Fibroblast of the conjunctiva (primary cell): ENCODE measurements around the gene HP1BP3.

Experiments used
- DNase-seq: peaks from one replicate; pipeline ENCODE4 v3.0.0-alpha.2; 2010; ENCODE audit warnings: low read depth

HP1BP3 gene

DNA sequence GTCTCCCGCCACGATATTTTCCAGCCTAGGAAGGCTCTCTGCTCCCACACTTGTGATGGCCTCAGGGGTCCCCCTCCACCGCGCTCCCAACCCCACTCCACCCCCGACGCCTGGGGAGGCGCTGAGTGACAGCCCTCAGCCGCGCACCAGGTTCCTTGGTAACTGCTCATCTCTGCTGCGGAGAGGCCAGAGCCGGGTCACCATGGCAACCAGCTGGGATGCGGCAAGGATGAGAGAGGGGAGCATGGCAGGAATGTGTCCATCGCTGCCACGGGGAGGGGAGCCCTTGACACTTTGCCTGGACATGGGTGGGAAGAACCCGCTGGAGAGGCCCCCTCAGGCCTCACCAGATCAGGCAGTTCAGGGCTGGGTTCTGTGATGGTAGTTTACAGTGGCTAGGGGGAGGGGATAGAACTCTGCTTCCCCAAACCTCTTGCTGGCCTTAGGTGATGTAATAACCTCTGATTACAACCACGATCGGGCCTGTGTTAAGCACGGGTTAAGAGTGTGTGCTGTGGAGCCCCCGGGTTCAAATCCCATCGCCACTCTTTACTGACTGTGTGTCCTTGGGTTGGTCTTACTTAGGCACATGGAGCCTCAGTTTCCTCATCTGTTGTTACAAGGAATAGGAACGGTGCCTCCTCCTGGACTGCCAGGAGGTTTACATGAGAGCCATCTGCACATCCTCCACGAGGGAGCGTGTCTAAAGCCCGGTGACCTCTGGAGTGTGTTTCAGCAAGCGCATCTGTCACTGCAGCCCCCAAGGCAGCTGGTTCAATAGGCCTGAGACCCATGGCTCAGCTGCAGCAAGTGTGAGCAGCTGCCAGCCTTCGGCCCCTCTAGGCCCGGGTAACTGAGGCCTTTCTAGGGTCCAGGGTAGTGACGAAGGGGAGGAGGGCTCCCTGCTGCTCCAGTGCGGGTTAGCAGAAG lies 75.6 kb downstream of the HP1BP3 start:
- DNase-seq, result no peak

DNA sequence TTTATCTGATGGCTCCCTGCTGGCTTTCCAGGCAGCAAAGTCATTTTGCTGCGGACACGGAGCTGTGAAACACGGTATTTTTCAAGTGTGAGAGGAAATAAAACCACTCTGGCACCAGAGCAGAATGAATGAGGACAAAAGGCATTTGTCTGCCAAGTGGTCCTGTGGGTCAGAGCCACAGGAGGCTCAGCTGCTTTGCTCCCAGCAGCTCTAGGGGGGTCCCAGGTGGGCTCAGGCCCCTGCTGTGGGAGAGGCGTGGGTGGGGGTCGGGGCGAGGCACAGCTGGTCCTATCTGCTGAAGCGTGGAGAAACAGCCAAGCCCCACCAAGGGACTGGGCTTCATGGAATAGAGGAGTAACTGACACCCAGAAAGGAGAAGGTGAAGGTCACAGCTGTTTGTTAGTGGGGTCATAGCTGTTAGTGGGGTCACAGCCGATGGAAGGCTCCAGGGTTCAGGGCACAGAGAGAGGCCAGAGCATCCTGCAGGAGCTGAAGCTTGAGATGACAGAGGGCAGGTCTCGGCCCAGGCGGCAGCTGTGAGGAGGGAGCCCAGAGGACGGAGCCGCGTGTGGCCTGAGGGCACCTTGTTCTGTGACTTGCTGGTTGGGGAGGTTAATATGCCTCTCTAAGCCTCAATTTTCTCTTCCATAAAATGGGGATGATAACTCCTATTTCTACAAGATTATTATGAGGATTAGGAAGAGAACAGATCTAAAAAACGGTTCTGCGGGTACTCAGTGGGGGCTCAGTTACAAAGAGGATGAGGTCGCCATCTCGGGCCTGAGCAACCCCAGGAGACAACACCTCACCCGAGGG lies 76.4 kb downstream of the HP1BP3 start:
- no peak for DNase-seq

DNA sequence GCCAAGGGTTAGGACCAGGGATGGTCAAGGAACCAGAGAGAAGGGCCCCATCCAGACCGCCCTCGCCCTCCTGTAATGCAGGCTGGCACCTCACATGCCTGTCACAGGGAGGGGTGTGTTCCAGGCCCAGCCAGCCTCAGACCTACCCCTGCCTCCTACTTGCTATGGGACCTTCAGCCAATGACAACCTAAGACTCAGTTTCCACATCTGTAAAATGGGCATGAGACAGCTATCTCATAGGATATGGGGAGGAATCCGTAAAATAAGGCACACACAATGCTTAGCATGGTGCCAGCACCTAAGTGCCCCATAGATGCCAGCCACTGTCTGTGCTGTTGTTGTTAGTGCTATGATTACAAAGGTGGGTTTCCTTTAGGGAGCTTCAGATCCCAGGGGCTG lies 77.2 kb downstream of the HP1BP3 start:
- no peak for DNase-seq

DNA sequence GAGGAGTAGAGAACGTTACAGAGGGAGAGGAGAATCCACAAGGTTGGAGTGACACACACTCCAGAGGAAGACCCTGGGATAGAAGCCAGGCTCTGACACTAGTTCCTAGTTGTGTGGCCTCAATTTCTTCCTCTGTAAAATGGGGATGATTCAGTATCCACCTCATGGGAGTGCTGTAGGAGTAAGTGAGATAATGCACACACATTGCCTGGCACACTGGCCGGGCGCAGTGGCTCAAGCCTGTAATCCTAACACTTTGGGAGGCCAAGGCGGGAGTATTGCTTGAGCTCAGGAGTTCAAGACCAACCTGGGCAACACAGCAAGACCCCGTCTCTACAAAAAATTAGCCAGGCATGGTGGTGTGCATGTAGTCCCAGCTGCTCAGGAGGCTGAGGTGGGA lies 78.2 kb downstream of the HP1BP3 start:
- no peak for DNase-seq

DNA sequence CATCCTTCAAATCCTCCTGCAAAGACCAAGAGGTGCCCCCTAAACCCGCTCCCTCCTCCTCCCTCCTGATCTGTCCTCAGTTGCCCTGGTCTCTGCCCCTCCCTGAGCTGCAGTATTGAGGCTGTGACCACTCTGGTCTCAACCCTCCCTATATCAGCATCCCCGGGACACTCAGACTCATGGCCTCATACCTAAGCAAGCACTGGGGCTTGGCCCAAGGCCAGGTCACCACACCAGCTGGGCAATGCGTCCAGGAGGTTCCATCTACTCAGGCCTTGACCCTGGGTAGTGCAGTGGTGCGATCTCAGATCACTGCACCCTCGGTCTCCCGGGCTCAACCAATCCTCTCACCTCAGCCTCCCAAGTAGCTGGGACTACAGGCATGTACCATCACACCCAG lies 79.0 kb downstream of the HP1BP3 start:
- DNase-seq, result no peak

DNA sequence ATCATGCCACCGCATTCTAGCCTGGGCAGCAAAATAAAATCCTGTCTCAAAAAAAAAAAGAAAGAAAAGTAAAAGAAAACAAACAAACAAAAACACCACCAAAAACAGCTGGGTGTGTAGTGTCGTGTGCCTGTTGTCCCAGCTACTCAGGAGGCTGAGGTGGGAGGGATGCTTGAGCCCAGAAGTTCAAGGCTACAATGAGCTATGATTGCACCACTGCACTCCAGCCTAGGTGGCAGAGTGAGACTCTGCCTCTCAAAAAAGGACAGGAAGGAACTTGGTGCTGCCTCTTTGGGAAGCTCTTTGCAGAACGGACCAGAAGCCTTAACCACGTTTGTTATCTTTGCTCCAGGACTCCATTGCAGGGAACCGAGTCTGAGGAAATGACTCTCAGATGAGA lies 80.3 kb downstream of the HP1BP3 start:
- no peak for DNase-seq

DNA sequence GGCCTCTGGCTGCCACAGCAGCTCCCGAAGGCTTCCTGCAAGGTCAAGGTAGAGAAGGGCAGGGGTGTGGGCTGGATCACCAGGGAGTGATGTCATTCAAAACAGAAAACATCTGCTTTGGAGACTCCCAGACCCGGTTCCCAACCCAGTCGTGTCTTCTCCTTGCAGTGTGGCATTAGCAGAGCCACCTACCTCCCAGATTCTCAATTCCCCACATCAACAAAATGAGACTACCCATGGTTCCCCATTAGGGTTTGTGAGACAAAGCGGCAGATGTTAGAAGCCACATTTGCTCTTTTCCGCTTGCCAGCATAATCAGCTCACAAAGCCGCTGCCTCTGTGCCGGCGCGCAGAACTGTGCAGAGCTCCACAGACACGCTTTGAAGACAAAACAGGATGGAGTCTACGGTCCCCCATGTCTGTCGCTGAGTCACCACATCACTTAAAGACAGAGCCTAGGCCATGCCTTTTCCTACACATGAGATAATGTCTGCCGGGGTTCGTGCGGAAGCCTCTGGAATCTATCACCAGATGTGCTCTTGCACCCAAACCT lies 81.8 kb downstream of the HP1BP3 start:
- no peak for DNase-seq

DNA sequence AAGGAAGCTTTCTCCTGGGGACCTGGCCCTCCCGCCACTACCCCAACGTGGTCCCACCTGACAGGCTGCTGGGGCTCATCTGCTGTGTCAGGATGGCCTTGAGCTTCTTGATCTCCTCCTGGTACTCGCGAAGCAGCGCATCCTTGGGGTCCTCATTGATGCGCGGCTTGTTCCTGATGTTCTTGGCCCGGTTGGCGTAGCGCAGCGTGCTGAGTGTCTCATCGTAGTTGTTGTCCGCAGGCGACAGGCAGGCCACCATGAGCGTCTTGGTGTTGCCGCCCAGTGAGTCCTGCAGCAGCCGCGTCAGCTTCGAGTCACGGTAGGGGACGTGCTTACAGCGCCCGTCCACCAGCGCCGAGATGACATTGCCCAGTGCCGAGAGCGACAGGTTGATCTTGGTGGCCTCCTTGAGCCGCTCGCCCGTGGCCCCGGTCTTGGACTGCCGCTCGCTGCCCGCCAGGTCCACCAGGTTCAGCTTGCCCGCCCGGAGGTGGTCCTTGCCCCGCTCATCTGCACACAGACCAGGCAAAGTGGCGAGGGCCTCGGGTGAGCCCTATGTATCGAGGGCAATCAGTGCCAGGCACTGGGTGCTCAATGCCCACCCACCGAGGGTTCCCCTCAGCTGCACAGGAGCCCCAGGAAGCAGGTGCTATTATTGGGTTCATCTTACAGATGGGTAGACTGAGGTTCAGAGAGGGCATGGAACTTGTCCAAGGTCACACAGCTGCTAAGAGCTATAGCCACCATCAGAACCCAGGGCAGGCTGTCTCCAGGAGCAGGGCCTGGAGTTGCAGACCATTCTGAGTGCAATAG lies 82.5 kb downstream of the HP1BP3 start:
- DNase-seq, result no peak

DNA sequence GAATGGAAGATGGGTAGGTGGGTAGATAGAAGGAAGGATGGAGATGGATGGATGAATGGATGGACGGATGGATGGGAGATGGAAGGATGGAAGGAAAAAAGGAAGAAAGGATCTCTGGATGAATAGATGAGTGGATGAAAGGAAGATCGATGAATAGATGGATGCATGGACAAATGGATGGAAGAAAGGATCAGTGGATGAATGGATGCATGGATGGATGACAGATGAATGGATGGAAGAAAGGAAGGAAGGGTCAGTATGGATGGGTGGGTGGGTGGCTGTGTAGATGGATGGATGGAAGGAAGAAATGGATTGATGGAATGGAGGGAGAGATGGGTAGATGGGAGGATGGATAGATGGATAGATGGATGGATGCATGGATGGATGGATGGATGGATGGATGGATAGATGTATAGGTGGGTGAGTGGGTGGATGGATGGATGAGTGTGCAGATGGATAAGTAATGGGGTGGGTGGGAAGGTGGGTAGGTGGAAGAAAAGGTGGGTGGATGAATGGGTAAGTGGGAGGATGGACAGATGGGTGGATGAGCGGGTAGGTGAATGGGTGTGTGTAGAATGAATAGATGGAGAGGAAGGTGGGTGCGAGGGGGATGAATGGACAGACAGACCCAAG lies 83.9 kb downstream of the HP1BP3 start:
- no peak for DNase-seq

DNA sequence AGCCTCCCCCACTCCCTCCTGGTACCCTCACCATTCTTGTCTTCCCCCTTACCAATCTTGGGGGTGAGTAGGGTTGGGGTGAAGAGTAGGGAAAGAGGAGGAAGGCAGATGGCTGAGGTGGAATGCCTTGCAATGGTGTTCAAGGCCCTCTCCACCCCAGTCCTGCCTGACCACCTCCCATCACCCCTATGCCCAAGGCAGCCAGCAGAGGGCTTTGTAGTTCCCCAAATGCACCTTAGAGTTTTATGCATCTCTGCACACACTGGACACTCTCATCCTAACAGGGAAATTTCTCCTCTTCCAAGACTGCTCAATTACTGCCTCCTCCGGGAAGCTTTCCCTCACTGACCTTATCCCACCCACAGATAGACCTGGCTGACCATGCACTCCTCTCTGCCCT lies 84.7 kb downstream of the HP1BP3 start:
- peak; percentile 6 for DNase-seq

DNA sequence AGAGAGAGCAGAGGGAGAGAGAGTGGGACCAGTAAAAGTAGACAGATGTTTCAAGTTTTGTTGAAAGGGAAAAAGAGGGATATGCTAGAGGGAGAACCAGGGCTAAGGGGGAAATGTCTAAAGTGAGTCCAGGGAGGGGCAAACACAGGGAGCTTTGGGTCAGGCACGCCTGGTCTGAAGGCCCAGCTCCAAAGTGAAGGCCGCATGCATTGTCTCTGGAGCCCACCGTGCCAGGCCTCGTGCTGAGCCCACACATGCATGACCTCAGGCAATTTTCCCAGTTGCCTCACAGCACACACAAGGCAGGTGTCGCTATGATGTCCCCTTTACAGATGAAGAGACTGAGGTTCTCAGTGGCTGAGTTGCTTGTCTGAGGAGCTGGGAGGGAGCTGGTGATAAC lies 85.3 kb downstream of the HP1BP3 start:
- DNase-seq, result no peak

DNA sequence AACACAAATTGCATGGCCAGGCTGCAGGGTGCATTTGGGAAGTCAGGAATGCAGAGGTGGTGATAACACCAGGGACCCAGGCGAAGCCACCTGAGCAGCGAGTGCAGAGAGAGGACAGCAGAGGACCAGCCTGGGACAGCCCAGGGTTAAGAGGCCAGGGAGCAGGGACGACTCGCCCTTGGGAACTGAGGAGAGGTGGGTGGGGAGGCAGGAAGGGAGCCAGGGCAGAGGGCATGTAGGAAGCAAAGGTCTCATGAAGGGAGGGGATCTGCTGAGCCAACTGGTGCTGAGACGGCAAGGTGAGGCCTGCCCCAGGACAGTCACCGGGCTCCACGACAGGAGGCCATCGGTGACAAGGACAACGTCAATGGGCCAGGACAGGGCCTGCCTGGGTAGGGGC lies 85.7 kb downstream of the HP1BP3 start:
- DNase-seq, result no peak

DNA sequence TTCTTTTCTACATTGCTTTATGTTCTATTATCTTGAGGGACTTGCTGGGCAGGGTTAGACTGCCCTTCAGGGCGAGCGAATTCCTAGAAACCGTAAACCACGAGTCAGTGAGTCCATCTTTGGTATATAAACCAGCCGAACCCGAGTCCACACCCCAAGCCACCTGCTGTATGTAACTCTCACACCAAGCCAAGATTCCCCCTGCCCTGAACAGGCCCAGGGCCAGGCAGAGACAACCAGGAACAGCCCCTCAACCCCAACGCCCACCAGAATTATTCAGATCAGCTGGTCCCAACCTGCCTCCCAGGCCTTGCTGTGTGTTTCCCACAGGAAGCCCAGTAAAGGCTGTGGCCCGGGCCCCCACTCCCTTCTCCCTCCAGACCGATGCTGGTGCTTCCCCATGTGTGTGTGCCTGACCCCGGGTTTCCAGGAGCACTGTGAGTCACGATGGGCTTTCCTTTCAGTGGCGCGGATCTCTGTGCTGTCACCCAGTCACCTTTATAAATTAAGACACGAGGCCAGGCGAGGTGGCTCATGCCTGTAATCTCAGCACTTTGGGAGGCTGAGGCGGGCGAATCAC lies 86.4 kb downstream of the HP1BP3 start:
- DNase-seq, result no peak

DNA sequence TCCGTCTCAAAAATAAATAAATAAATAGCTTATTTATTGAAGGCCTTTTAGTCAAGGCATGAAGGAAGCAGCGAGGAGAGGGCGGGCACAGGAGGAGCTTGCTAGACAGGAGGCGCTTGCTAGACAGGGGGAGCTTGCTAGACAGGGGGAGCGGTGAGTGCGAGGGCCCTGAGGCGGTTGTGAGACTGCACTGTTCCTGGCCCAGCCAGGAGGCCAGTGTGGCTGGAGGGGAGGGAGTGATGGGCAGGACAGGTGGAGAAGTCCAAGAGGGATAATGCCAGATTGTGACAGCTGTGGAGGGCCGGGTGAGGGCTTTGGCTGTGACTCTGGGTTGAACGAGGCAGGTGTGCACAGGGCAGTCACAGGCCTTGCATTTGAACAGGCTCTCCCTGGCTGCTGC lies 87.5 kb downstream of the HP1BP3 start:
- no peak for DNase-seq

DNA sequence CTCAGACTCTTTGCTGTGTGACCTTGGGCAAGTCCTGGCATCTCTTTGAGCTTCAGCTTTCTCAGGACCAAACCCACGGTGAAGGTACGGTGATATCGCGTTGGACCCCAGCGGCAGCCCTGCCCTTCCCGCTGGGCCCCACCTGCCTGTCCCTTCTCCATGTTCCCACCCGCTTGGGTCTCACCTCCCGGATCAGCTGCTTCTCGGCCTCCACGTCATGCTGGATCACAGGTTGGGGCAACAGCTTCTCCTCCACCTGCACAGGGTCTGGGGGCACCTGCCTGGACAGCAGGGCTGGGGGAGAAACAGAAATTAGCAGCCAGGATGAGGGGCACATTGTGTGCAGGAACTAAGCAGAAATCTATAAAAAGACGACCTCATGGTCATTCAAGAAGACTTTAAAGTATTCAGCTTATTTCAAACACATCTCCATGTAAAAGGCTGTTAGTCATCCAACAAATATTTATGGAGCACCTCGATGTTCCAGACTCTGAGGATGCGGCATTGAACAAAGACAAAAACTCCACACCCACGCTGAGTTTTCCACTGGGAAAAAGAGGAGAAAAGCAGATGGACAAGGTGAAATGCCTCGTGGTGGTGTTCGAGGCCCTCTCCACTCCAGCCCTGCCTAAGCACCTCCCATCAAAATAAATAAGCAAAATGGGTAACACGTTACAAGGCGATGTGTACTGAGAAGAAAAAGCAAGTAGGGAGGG lies 88.8 kb downstream of the HP1BP3 start:
- no peak for DNase-seq

DNA sequence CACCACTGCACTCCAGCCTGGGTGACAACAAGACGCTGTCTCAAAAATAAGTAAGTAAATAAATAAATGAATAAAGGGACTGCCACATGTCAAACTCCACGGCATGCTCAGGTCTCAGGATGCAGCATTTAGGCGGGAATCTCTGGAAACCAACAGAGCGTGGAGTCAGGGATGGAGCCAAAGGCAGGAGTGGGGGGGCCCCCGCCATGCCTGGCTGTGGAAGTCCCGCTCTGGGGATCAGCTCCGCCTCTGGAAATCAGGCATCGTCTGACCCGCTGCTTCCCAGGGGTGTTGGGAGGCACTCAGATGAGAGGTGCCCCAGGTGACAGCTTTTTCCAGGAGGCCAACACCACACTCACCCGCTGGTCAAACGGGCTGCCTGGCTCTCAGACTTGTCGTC lies 89.5 kb downstream of the HP1BP3 start:
- DNase-seq, result no peak

DNA sequence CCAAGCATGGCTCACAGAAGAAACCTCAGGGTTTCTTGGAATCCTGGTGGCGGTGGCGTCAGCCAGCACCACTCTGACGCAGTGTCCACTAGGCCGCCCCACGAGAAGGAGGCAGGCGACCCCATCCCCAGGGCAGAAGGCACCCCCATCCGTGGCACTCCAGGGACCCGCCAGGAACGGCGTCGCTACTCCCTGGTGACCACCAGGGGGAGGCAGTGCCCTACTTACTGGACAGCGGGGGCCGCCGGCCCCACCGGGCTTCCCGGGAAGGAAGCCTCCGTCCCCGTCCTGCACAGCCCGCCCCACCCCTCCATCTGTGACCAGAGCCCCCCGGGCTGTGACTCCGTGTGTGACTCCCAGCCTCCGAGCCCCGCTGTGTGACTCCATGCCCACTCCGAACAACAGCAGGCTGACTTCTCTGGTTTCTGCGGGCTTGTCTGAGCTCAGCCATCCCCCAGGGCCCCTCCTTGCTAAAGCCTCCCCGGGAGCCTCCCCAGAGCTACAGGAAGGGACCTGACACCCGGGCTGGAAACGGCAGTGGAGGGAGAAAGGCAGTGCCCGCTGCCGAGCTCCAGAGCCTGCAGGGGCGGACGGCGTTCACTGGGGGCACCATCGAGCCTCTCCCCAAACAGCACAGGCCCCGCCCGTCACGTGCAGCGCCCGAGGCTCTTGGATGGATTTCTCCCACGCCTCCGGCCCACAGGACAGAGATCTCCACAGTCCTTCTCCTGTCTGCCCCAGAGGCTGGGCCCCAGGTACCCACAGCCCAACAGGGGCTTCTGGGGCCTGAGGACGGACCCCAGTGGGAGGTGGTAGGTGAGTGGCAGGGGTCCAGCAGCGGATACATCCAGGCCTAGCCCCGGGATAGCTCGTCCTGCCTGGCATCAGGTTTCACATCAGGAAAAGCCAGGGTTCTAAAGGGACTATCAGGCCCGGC lies 90.4 kb downstream of the HP1BP3 start:
- peak; percentile 88 for DNase-seq

DNA sequence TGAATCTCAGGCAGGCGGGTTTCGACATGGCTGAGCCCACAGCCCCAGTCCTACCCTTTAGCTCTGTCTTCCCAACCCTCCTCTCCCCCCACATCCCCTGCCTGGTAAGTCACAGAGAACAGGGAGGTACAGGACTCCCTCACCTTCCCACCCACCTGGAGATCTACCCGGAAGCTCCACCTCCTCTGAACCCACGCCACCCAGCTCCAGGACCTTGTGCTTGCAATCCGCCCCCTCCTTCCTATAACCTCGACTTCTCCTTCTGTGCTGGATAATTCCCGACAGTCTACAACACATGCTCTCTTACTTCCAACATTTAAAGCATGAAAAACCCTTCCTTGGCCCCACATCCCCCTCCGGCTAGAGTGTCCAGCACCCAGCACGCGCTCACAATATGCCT lies 91.6 kb downstream of the HP1BP3 start:
- DNase-seq, result no peak

DNA sequence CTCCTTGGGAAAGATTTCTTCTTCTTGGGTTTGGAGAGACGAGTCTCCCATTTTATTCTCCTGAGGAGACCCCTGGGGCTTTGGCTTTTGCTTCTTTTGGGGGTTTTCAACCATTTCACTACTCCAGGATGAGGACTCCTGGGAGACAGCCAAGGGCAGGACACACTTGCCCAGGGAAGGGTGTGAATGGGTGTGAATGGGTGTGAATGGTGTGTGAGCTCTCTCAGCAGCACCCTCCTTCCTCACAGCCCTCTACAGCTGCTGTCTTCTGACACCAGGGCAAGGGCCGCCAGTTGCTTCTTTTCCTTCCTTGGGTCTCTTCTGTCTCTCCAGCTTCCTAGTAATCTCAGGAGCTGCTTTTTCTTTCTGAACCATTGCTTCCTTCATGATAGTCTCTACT lies 93.5 kb downstream of the HP1BP3 start:
- no peak for DNase-seq
